PC-3 (cell line): ENCODE data around the gene ATF7.

Experiments used
- CTCF ChIP-seq: fragments of 300-600 bp; sonication (generic); conservative IDR thresholded peaks from 2 replicates; pipeline ENCODE4 v1.5.1; 2017; ENCODE audit warnings: antibody characterized with exemption, low read depth, mild to moderate bottlenecking, low read length
- EZH2 ChIP-seq: fragments of 300-600 bp; sonication (generic); IDR thresholded peaks from one replicate; pipeline ENCODE4 v1.6.1; 2017; ENCODE audit warnings: antibody characterized with exemption, mild to moderate bottlenecking, low read length; ENCODE audit not compliant: unreplicated experiment

DNA sequence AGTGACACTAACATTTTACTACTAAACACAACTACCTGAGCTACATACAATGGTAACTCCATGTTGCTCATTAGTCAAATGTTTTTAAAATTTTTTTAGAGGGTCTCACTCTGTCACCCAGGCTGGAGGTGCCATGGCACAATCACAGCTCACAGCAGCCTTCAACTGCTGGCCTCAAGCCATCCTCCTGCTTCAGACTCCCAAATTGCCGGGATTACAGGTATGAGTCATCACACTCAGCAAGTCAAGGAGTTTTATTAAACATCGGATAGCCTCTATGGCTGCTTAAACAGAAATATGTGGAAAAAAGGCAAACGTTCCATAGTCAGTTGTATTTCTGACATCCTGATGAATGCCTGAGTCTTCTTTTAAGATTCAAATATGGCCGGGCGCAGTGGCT, 107.8 kb downstream of the ATF7 start:
- TF ChIP-seq CTCF (no peak), EZH2 (no peak)
